Nephron progenitor cell (in vitro differentiated cells): Measurements from ENCODE around the gene GTF3C1.
"Not testable (repeated sequence)": the region's sequence is repeated elsewhere in the genome, so short reads cannot be mapped to it uniquely, and the experiment has no call there.

Source experiments
- DNase-seq: peaks from one replicate; pipeline ENCODE4 v3.0.0; 2021
- H3K27ac Mint-ChIP-seq: 2 replicates; pipeline ENCODE4 v1.8.0; 2021; ENCODE audit warnings: mild to moderate bottlenecking, moderate library complexity, mixed read lengths
- H3K27me3 Mint-ChIP-seq: 2 replicates; pipeline ENCODE4 v1.8.0; 2021; ENCODE audit warnings: mild to moderate bottlenecking, low read depth, mixed read lengths; ENCODE audit not compliant: poor library complexity
- H3K36me3 Mint-ChIP-seq: 2 replicates; pipeline ENCODE4 v1.8.0; 2021; ENCODE audit warnings: low read depth, mixed read lengths
- H3K4me1 Mint-ChIP-seq: 2 replicates; pipeline ENCODE4 v1.8.0; 2021; ENCODE audit warnings: mixed read lengths
- H3K4me3 Mint-ChIP-seq: 2 replicates; pipeline ENCODE4 v1.8.0; 2021; ENCODE audit warnings: mild to moderate bottlenecking, moderate library complexity, mixed read lengths
- H3K9me3 Mint-ChIP-seq: 2 replicates; pipeline ENCODE4 v1.8.0; 2021; ENCODE audit warnings: mild to moderate bottlenecking, moderate library complexity, mixed read lengths
- TF ChIP-seq, protein P1 (sequence below): fragments of 200-600 bp; sonication (generic); IDR thresholded peaks from 2 replicates; pipeline ENCODE4 v1.5.0; 2021; ENCODE audit warnings: antibody characterized with exemption

GTF3C1 gene

GRCh38 chr16:27433636-27434035, 116.1 kb downstream of the GTF3C1 start:
- Mint-ChIP-seq H3K4me1 (peaks cover 25% of the 10 kb centered on the region), H3K36me3 (no peaks in the 10 kb centered on the region), H3K27me3 (peaks cover 7% of the 10 kb centered on the region), H3K27ac (peak overlapping the region; percentile 88), H3K9me3 (no peaks in the 10 kb centered on the region), H3K4me3 (no peak overlapping the region)
- TF ChIP-seq, protein P1, sequence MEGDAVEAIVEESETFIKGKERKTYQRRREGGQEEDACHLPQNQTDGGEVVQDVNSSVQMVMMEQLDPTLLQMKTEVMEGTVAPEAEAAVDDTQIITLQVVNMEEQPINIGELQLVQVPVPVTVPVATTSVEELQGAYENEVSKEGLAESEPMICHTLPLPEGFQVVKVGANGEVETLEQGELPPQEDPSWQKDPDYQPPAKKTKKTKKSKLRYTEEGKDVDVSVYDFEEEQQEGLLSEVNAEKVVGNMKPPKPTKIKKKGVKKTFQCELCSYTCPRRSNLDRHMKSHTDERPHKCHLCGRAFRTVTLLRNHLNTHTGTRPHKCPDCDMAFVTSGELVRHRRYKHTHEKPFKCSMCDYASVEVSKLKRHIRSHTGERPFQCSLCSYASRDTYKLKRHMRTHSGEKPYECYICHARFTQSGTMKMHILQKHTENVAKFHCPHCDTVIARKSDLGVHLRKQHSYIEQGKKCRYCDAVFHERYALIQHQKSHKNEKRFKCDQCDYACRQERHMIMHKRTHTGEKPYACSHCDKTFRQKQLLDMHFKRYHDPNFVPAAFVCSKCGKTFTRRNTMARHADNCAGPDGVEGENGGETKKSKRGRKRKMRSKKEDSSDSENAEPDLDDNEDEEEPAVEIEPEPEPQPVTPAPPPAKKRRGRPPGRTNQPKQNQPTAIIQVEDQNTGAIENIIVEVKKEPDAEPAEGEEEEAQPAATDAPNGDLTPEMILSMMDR = no peak
- no peak for DNase-seq

DNA sequence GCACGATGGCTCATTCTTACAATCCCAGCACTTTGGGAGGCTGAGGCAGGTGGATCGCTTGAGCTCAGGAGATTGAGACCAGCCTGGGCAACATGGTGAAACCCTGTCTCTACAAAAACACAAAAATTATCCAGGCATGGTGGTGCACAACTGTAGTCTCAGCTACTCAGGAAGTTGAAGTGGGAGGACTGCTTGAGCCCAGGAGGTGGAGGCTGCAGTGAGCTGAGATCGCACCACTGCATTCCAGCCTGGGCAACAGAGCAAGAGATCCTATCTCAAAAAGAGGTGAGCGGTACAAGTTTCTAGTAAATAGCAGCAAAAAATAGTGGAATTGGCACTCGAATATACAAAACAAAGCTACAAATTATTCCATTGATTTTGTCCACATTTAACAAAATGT, 116.5 kb downstream of the GTF3C1 start:
- H3K36me3 Mint-ChIP-seq, H3K9me3 Mint-ChIP-seq, H3K4me3 Mint-ChIP-seq, DNase-seq, H3K27me3 Mint-ChIP-seq: not testable (repeated sequence)
- Mint-ChIP-seq H3K27ac (peak overlapping the region; percentile 30), H3K4me1 (peaks cover 25% of the 10 kb centered on the region)

- peak overlapping the region; percentile 30 for H3K27ac Mint-ChIP-seq
Measured at GRCh38 chr16:27432558-27432957, 117.2 kb downstream of the GTF3C1 start.

GRCh38 chr16:27431773-27432532, 117.8 kb downstream of the GTF3C1 start:
- no peak for DNase-seq
- Mint-ChIP-seq H3K27ac (no peak overlapping the region), H3K4me3 (no peak overlapping the region), H3K4me1 (peaks cover 29% of the 10 kb centered on the region), H3K9me3 (no peaks in the 10 kb centered on the region), H3K27me3 (peaks cover 7% of the 10 kb centered on the region), H3K36me3 (no peaks in the 10 kb centered on the region)
- TF ChIP-seq, protein P1 = no peak

More at GRCh38 chr16:27432558-27432957, 117.2 kb downstream of the GTF3C1 start:
- no peak for DNase-seq
- H3K9me3 Mint-ChIP-seq = no peaks in the 10 kb centered on the region
- H3K4me1 Mint-ChIP-seq = peaks cover 26% of the 10 kb centered on the region
- TF ChIP-seq, protein P1 = no peak
- no peaks in the 10 kb centered on the region for H3K36me3 Mint-ChIP-seq
- H3K27me3 Mint-ChIP-seq = peaks cover 7% of the 10 kb centered on the region
- no peak overlapping the region for H3K4me3 Mint-ChIP-seq

DNA sequence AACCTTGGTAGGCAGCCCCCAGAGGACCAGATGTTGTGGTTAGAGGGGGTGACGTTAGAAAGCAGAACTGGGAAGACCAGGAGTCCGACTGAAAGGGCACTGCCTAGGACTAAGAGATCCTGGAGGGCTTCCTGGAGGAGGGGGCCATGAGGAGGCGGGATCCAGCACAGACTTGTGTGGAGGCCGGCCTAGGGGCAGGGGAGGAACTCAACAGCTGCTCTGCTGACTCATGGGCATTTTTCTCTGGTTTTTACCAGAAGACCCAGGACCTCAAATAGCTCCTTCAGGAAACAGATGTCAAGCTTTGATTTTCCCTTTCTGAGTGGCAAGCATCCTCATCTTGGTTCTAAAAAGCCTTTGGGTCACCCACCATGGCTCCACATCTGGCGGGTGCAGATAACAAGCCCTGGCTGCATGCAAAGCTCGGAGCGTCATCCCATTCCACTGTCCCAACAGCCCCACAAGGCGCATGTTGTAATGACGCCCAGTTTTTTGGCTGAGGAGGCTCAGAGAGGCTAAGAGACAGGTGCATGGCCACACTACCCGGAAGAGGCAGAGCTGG, 118.7 kb downstream of the GTF3C1 start:
- no peaks in the 10 kb centered on the region for H3K36me3 Mint-ChIP-seq
- H3K27me3 Mint-ChIP-seq = peaks cover 8% of the 10 kb centered on the region
- TF ChIP-seq, protein P1 = no peak
- H3K4me3 Mint-ChIP-seq = no peak overlapping the region
- DNase-seq = no peak
- H3K9me3 Mint-ChIP-seq = no peaks in the 10 kb centered on the region
- H3K27ac Mint-ChIP-seq = no peak overlapping the region
- H3K4me1 Mint-ChIP-seq = peaks cover 29% of the 10 kb centered on the region

- no peak overlapping the region for H3K27ac Mint-ChIP-seq
- H3K4me3 Mint-ChIP-seq = no peak overlapping the region
- H3K36me3 Mint-ChIP-seq = no peaks in the 10 kb centered on the region
- DNase-seq = no peak
- peaks cover 13% of the 10 kb centered on the region for H3K27me3 Mint-ChIP-seq
- TF ChIP-seq, protein P1 = no peak
- no peaks in the 10 kb centered on the region for H3K9me3 Mint-ChIP-seq
- peaks cover 29% of the 10 kb centered on the region for H3K4me1 Mint-ChIP-seq
Measured at GRCh38 chr16:27430512-27430911, 119.2 kb downstream of the GTF3C1 start.
